Activated CD4-positive, alpha-beta memory T cell treated with anti-CD3 and anti-CD28 coated beads for 36 hours (primary cell): ENCODE measurements around the gene VDAC1. TPM values are rescaled to one million over a fixed set of nuclear protein-coding genes. Genes with fewer than 3 reads are reported as not detected.

Source experiments
- CTCF ChIA-PET: fragments of 350-600 bp; sonication (Branson Sonifier 250); formaldehyde crosslinking; loops from one replicate; lab custom pipeline; 2021; ENCODE audit warnings: antibody characterized with exemption, inconsistent platforms; lab: Charles Lee
- POLR2A ChIA-PET: fragments of 350-600 bp; sonication (Branson Sonifier 250); formaldehyde crosslinking; loops from one replicate; lab custom pipeline; 2021; ENCODE audit warnings: antibody characterized with exemption; lab: Charles Lee
- DNase-seq: peaks from one replicate; pipeline ENCODE4 v3.0.0-alpha.2; 2020
- H3K27ac Mint-ChIP-seq: one replicate; pipeline ENCODE4 v1.8.0; 2021; ENCODE audit warnings: mixed read lengths
- H3K27me3 Mint-ChIP-seq: one replicate; pipeline ENCODE4 v1.8.0; 2021; ENCODE audit warnings: mixed read lengths
- H3K36me3 Mint-ChIP-seq: one replicate; pipeline ENCODE4 v1.8.0; 2021; ENCODE audit warnings: mixed read lengths
- H3K4me1 Mint-ChIP-seq: one replicate; pipeline ENCODE4 v1.8.0; 2021; ENCODE audit warnings: low read depth, mixed read lengths
- H3K4me3 Mint-ChIP-seq: one replicate; pipeline ENCODE4 v1.8.0; 2021; ENCODE audit warnings: mild to moderate bottlenecking, mixed read lengths
- H3K9me3 Mint-ChIP-seq: one replicate; pipeline ENCODE4 v1.8.0; 2021; ENCODE audit warnings: mixed read lengths
- intact Hi-C: fragments of 100-400 bp; cut with micrococcal nuclease; formaldehyde crosslinking; loops from one replicate; pipeline ENCODE4 v1.15.1; 2023
- total RNA-seq, 2 experiments: library from RNA; stranded (reverse); gene quantifications; one replicate each; pipeline ENCODE4 v1.2.3, GENCODE V29; 2021

VDAC1 gene
- total RNA-seq, 2 experiments from 2014 or later = 407 to 416 TPM

- ChIA-PET POLR2A (no interaction called here), CTCF (interaction anchor here (0.6 to 1.9 kb wide), 3 partner anchors 9 to 273 kb away, joined by 3 to 7 read pairs (median 4); no protein-coding TSS in a partner anchor)
- intact Hi-C loops = no loop called here
- Mint-ChIP-seq H3K36me3 (no peaks in the 10 kb centered on the region), H3K27ac (no peak overlapping the region), H3K4me1 (no peaks in the 10 kb centered on the region), H3K27me3 (no peaks in the 10 kb centered on the region), H3K4me3 (no peak overlapping the region), H3K9me3 (no peaks in the 10 kb centered on the region)
- DNase-seq = no peak
Measured at GRCh38 chr5:133947431-133947841, 57.3 kb downstream of the VDAC1 start.

- Mint-ChIP-seq H3K4me1 (no peaks in the 10 kb centered on the region), H3K9me3 (no peaks in the 10 kb centered on the region), H3K4me3 (no peak overlapping the region), H3K27ac (no peak overlapping the region), H3K36me3 (no peaks in the 10 kb centered on the region), H3K27me3 (no peaks in the 10 kb centered on the region)
- CTCF ChIA-PET = interaction anchor here (1.0 to 2.9 kb wide), 7 partner anchors 15 to 835 kb away, joined by 3 to 16 read pairs (median 7); no protein-coding TSS in a partner anchor
- intact Hi-C loops = no loop called here
- DNase-seq = no peak
- POLR2A ChIA-PET = interaction anchor here (1.2 kb wide), 1 partner anchor 15 kb away, joined by 4 read pairs; no protein-coding TSS in a partner anchor
Measured at GRCh38 chr5:133945568-133945967, 59.2 kb downstream of the VDAC1 start.

GRCh38 chr5:133944263-133945185, 60.3 kb downstream of the VDAC1 start:
- POLR2A ChIA-PET = interaction anchor here (1.2 kb wide), 1 partner anchor 14 kb away, joined by 4 read pairs; no protein-coding TSS in a partner anchor
- CTCF ChIA-PET = interaction anchor here (0.6 to 2.9 kb wide), 19 partner anchors 10 to 834 kb away, joined by 3 to 16 read pairs (median 4); no protein-coding TSS in a partner anchor
- intact Hi-C loops = loop anchor here (1.0 to 5.0 kb wide), 4 partner anchors 37 to 457 kb away; no protein-coding TSS in a partner anchor
- H3K27ac Mint-ChIP-seq = no peak overlapping the region
- peak; percentile 70 for DNase-seq
- H3K27me3 Mint-ChIP-seq = no peaks in the 10 kb centered on the region
- H3K4me3 Mint-ChIP-seq = no peak overlapping the region
- H3K9me3 Mint-ChIP-seq = no peaks in the 10 kb centered on the region
- no peaks in the 10 kb centered on the region for H3K36me3 Mint-ChIP-seq
- H3K4me1 Mint-ChIP-seq = peaks cover 3% of the 10 kb centered on the region

- CTCF ChIA-PET = interaction anchor here (1.0 to 2.9 kb wide), 8 partner anchors 13 to 833 kb away, joined by 3 to 16 read pairs (median 6); no protein-coding TSS in a partner anchor
- peaks cover 14% of the 10 kb centered on the region for H3K4me1 Mint-ChIP-seq
- H3K36me3 Mint-ChIP-seq = no peaks in the 10 kb centered on the region
- H3K27me3 Mint-ChIP-seq = no peaks in the 10 kb centered on the region
- no peak overlapping the region for H3K27ac Mint-ChIP-seq
- intact Hi-C loops = loop anchor here (5.0 kb wide), 2 partner anchors 36 to 456 kb away; no protein-coding TSS in a partner anchor
- POLR2A ChIA-PET = no interaction called here
- no peak overlapping the region for H3K4me3 Mint-ChIP-seq
- no peak for DNase-seq
- H3K9me3 Mint-ChIP-seq = no peaks in the 10 kb centered on the region
Measured at GRCh38 chr5:133943475-133943817, 61.3 kb downstream of the VDAC1 start.

GRCh38 chr5:133942614-133943474, 61.9 kb downstream of the VDAC1 start:
- no peaks in the 10 kb centered on the region for H3K9me3 Mint-ChIP-seq
- intact Hi-C loops = loop anchor here (5.0 kb wide), 2 partner anchors 36 to 456 kb away; no protein-coding TSS in a partner anchor
- no peaks in the 10 kb centered on the region for H3K36me3 Mint-ChIP-seq
- no peak for DNase-seq
- ChIA-PET CTCF (interaction anchor here (1.0 to 2.9 kb wide), 9 partner anchors 13 to 832 kb away, joined by 3 to 16 read pairs (median 4); no protein-coding TSS in a partner anchor), POLR2A (no interaction called here)
- no peak overlapping the region for H3K4me3 Mint-ChIP-seq
- peaks cover 15% of the 10 kb centered on the region for H3K4me1 Mint-ChIP-seq
- H3K27ac Mint-ChIP-seq = no peak overlapping the region
- no peaks in the 10 kb centered on the region for H3K27me3 Mint-ChIP-seq

- Mint-ChIP-seq H3K4me1 (peaks cover 15% of the 10 kb centered on the region), H3K36me3 (no peaks in the 10 kb centered on the region), H3K27ac (no peak overlapping the region), H3K4me3 (no peak overlapping the region), H3K9me3 (peaks cover under 1% of the 10 kb centered on the region), H3K27me3 (no peaks in the 10 kb centered on the region)
- POLR2A ChIA-PET = no interaction called here
- DNase-seq = no peak
- CTCF ChIA-PET = interaction anchor here (1.0 to 2.0 kb wide), 4 partner anchors 11 to 518 kb away, joined by 4 to 8 read pairs (median 5); no protein-coding TSS in a partner anchor
- intact Hi-C loops = loop anchor here (5.0 kb wide), 2 partner anchors 34 to 454 kb away; no protein-coding TSS in a partner anchor
Measured at GRCh38 chr5:133941456-133942196, 63.1 kb downstream of the VDAC1 start.

- intact Hi-C loops = loop anchor here (1.0 to 5.0 kb wide), 4 partner anchors 9 to 452 kb away; no protein-coding TSS in a partner anchor
- peaks cover 15% of the 10 kb centered on the region for H3K4me1 Mint-ChIP-seq
- CTCF ChIA-PET = interaction anchor here (1.1 to 1.8 kb wide), 3 partner anchors 11 to 516 kb away, joined by 3 to 9 read pairs (median 3); no protein-coding TSS in a partner anchor
Measured at GRCh38 chr5:133939668-133940067, 65.1 kb downstream of the VDAC1 start.

GRCh38 chr5:133938929-133939328, 65.8 kb downstream of the VDAC1 start:
- POLR2A ChIA-PET = interaction anchor here (1.2 to 1.4 kb wide), 3 partner anchors 9 to 58 kb away, joined by 3 to 4 read pairs (median 3); no protein-coding TSS in a partner anchor
- H3K27ac Mint-ChIP-seq = peak overlapping the region; percentile 70
- intact Hi-C loops = loop anchor here (1.0 to 2.0 kb wide), 2 partner anchors 9 to 64 kb away; no protein-coding TSS in a partner anchor

More at GRCh38 chr5:133939668-133940067, 65.1 kb downstream of the VDAC1 start:
- Mint-ChIP-seq H3K27ac (peak overlapping the region; percentile 70), H3K9me3 (peaks cover 2% of the 10 kb centered on the region), H3K36me3 (no peaks in the 10 kb centered on the region), H3K27me3 (no peaks in the 10 kb centered on the region), H3K4me3 (no peak overlapping the region)
- POLR2A ChIA-PET = interaction anchor here (1.4 kb wide), 2 partner anchors 10 to 57 kb away, joined by 3 to 4 read pairs; no protein-coding TSS in a partner anchor
- DNase-seq = peak; percentile 4

GRCh38 chr5:133938039-133938821, 66.5 kb downstream of the VDAC1 start:
- Mint-ChIP-seq H3K36me3 (no peaks in the 10 kb centered on the region), H3K9me3 (peaks cover 2% of the 10 kb centered on the region), H3K4me3 (no peak overlapping the region), H3K27me3 (no peaks in the 10 kb centered on the region), H3K27ac (no peak overlapping the region), H3K4me1 (peaks cover 15% of the 10 kb centered on the region)
- CTCF ChIA-PET = interaction anchor here (0.9 to 1.8 kb wide), 4 partner anchors 9 to 515 kb away, joined by 3 to 9 read pairs (median 4); no protein-coding TSS in a partner anchor
- POLR2A ChIA-PET = interaction anchor here (1.2 to 1.4 kb wide), 3 partner anchors 8 to 58 kb away, joined by 3 to 4 read pairs (median 3); no protein-coding TSS in a partner anchor
- no peak for DNase-seq
- intact Hi-C loops = loop anchor here (2.0 kb wide), 1 partner anchor 63 kb away; no protein-coding TSS in a partner anchor

More at GRCh38 chr5:133938929-133939328, 65.8 kb downstream of the VDAC1 start:
- CTCF ChIA-PET = interaction anchor here (0.9 to 1.8 kb wide), 4 partner anchors 8 to 515 kb away, joined by 3 to 9 read pairs (median 4); no protein-coding TSS in a partner anchor
- Mint-ChIP-seq H3K27me3 (no peaks in the 10 kb centered on the region), H3K4me1 (peaks cover 15% of the 10 kb centered on the region), H3K4me3 (no peak overlapping the region), H3K36me3 (no peaks in the 10 kb centered on the region), H3K9me3 (peaks cover 2% of the 10 kb centered on the region)
- DNase-seq = peak; percentile 32
